ENCODE data around the gene RERE.

RERE gene

GRCh38 chr1:8373581-8374241 is 443.7 kb downstream of the RERE start:
- no peak overlapping the region for H3K4me3 ChIP-seq (ENCODE audit: low read length)
- H3K36me3 ChIP-seq (ENCODE audit: control insufficient read depth, low read length) = peaks cover 77% of the 10 kb centered on the region
- no peaks in the 10 kb centered on the region for H3K9me2 ChIP-seq (replicated peaks; ENCODE audit: control insufficient read depth, low read length)
- H3K9me3 ChIP-seq (ENCODE audit: control insufficient read depth, insufficient read depth, low read length) = no peaks in the 10 kb centered on the region
- no peak overlapping the region for H3K27ac ChIP-seq (ENCODE audit: low read depth, low read length)
- H3F3A ChIP-seq (ENCODE audit: control insufficient read depth, insufficient read depth) = peaks cover 5% of the 10 kb centered on the region
- H3K4me2 ChIP-seq (ENCODE audit: low read length) = no peak overlapping the region
- H3K79me2 ChIP-seq (ENCODE audit: control insufficient read depth, low read length) = peaks cover 87% of the 10 kb centered on the region
- H3K27me3 ChIP-seq (ENCODE audit: control insufficient read depth, low read length) = no peaks in the 10 kb centered on the region
- no peaks in the 10 kb centered on the region for H3K4me1 ChIP-seq (ENCODE audit: control insufficient read depth, low read length)
- no peak for TF ChIP-seq CTCF (IDR thresholded peaks at IDR 0.05; ENCODE audit: low read depth, low read length, poor library complexity, severe bottlenecking)
- TF ChIP-seq EZH2phosphoT487 (IDR thresholded peaks at IDR 0.05; ENCODE audit: borderline replicate concordance, low read length) = no peak
- 0 out of 2 replicates have a peak, but pooled peaks cover 6% of the 10 kb centered on the region for H4K20me1 ChIP-seq (ENCODE audit: control insufficient read depth, insufficient read depth, low read depth, low read length)

DNA sequence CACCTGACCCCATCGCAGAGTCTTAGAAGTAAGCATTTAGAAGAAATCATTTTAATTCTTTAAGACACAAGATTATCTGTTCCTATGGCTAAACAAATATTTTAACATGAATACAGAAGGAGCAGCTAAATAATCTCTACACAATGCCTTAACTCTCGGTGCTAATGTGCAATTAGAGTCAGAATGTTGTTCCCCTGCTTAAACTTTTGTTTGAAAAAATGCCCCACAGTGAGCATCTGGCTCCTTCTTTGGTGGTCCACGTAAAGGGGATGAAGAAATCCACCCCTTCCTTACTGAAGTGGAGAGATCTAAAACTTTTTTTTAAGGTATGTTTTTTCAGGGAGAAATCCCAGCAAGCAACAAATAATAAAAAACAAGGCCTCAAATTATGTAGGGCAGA is 444.3 kb downstream of the RERE start:
- no peaks in the 10 kb centered on the region for H3K9me3 ChIP-seq (ENCODE audit: control insufficient read depth, insufficient read depth, low read length)
- no peaks in the 10 kb centered on the region for H3K27me3 ChIP-seq (ENCODE audit: control insufficient read depth, low read length)
- no peak overlapping the region for H3K4me2 ChIP-seq (ENCODE audit: low read length)
- no peaks in the 10 kb centered on the region for H3K4me1 ChIP-seq (ENCODE audit: control insufficient read depth, low read length)
- 0 out of 2 replicates have a peak, but pooled peaks cover 6% of the 10 kb centered on the region for H4K20me1 ChIP-seq (ENCODE audit: control insufficient read depth, insufficient read depth, low read depth, low read length)
- peaks cover 85% of the 10 kb centered on the region for H3K79me2 ChIP-seq (ENCODE audit: control insufficient read depth, low read length)
- H3F3A ChIP-seq (ENCODE audit: control insufficient read depth, insufficient read depth) = peaks cover 5% of the 10 kb centered on the region
- peaks cover 72% of the 10 kb centered on the region for H3K36me3 ChIP-seq (ENCODE audit: control insufficient read depth, low read length)
- no peak overlapping the region for H3K4me3 ChIP-seq (ENCODE audit: low read length)
- TF ChIP-seq EZH2phosphoT487 (IDR thresholded peaks at IDR 0.05; ENCODE audit: borderline replicate concordance, low read length) (no peak), CTCF (IDR thresholded peaks at IDR 0.05; ENCODE audit: low read depth, low read length, poor library complexity, severe bottlenecking) (no peak)
- no peak overlapping the region for H3K27ac ChIP-seq (ENCODE audit: low read depth, low read length)
- no peaks in the 10 kb centered on the region for H3K9me2 ChIP-seq (replicated peaks; ENCODE audit: control insufficient read depth, low read length)

DNA sequence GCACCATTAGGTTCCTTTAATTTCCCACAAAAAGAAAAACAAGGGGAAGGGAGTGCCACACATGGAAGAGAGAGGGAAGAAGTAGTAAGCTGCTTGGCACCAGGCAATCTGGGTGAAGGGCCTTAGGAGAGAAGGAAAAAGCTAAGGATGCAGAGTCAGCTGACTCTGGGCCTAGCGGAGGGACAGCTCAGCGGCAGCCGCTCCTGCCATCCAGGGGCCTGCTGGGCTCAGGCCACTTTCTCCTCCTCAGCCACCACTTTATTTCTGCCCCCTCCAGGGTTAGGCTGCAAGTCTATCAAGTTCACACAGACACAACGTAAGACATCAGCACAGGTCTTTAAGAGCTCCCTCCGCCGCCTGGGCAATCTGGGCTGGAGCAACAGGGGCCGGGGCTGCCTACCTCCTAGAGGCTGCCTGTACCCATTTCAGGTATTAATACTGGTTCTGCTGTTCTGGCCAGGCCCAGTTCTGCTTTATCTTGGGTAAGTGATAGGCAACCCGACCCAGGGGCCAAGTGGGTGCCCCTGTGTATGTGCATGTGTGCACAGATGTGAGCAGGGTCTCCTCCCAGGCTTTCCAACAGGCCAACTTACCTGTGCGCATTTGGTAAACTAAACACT is 446.0 kb downstream of the RERE start:
- H3K4me3 ChIP-seq (ENCODE audit: low read length) = no peak overlapping the region
- H3K27ac ChIP-seq (ENCODE audit: low read depth, low read length) = no peak overlapping the region

More for the DNA sequence above, 446.0 kb downstream of the RERE start:
- Histone ChIP-seq H3K79me2 (ENCODE audit: control insufficient read depth, low read length) (peaks cover 87% of the 10 kb centered on the region), H3K9me2 (replicated peaks; ENCODE audit: control insufficient read depth, low read length) (no peaks in the 10 kb centered on the region), H3F3A (ENCODE audit: control insufficient read depth, insufficient read depth) (no peaks in the 10 kb centered on the region), H3K4me1 (ENCODE audit: control insufficient read depth, low read length) (no peaks in the 10 kb centered on the region), H3K36me3 (ENCODE audit: control insufficient read depth, low read length) (peaks cover 76% of the 10 kb centered on the region), H3K4me2 (ENCODE audit: low read length) (no peak overlapping the region), H3K27me3 (ENCODE audit: control insufficient read depth, low read length) (no peaks in the 10 kb centered on the region), H4K20me1 (ENCODE audit: control insufficient read depth, insufficient read depth, low read depth, low read length) (peaks cover 13% of the 10 kb centered on the region; the same call in 1 of the 2 replicates), H3K9me3 (ENCODE audit: control insufficient read depth, insufficient read depth, low read length) (no peaks in the 10 kb centered on the region)
- TF ChIP-seq EZH2phosphoT487 (IDR thresholded peaks at IDR 0.05; ENCODE audit: borderline replicate concordance, low read length) (no peak), CTCF (IDR thresholded peaks at IDR 0.05; ENCODE audit: low read depth, low read length, poor library complexity, severe bottlenecking) (no peak)
